TTC549 (cell line): ENCODE measurements around the gene CEP44.
"Not testable (repeated sequence)": the region's sequence is repeated elsewhere in the genome, so short reads cannot be mapped to it uniquely, and the experiment has no call there.

Experiments
- FAIRE-seq: peaks from 2 replicates; lab custom pipeline; 2012; peaks lifted over from hg19 to GRCh38; lab: Jason Lieb, UNC

The CEP44 gene

GRCh38 chr4:174279433-174280155 is 4.1 kb upstream of the CEP44 start:
- no peak for FAIRE-seq

GRCh38 chr4:174281182-174281737 is 2.5 kb upstream of the CEP44 start:
- FAIRE-seq = no peak

GRCh38 chr4:174281901-174282300 is 1.8 kb upstream of the CEP44 start:
- FAIRE-seq = peak; percentile 49

- peak; percentile 95 for FAIRE-seq
Observed at GRCh38 chr4:174282836-174283506, 740 bp upstream of the CEP44 start.

GRCh38 chr4:174284487-174284886 is 776 bp downstream of the CEP44 start:
- FAIRE-seq = no peak

GRCh38 chr4:174286870-174287269 is 3.2 kb downstream of the CEP44 start:
- FAIRE-seq = no peak

DNA sequence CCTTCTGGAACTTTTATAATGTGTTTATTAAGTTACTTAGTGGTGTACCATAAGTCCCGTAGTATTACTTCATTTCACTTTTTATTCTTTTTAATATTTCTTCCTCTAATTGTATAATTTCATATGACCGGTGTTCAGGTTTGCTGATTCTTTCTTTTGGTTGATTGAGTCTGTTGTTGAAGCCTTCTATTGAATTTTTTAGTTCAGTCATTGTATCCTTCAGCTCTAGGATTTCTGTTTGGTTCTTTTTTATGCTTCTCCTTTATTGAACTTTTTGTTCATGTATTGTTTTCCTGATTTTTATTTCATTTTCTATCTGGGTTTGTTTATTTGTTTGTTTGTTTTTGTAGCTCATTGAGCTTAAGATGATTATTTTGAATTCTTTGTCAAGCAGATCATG is 8.8 kb downstream of the CEP44 start:
- no peak for FAIRE-seq

DNA sequence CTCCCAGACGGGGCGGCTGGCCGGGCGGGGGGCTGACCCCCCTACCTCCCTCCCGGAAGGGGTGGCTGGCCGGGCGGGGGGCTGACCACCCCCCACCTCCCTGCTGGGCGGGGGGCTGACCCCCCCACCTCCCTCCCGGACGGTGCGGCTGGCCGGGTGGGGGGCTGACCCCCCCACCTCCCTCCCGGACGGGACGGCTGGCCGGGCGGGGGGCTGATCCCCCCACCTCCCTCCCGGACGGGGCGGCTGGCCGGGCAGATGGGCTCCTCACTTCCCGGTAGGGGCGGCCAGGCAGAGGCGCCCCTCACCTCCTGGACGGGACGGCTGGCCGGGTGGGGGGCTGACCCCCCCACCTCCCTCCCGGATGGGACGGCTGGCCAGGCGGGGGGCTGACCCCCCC is 10.9 kb downstream of the CEP44 start:
- not testable (repeated sequence) for FAIRE-seq

GRCh38 chr4:174295142-174295541 is 11.4 kb downstream of the CEP44 start:
- FAIRE-seq = not testable (repeated sequence)

- FAIRE-seq = no peak
Observed at GRCh38 chr4:174303687-174304086, 20.0 kb downstream of the CEP44 start.

DNA sequence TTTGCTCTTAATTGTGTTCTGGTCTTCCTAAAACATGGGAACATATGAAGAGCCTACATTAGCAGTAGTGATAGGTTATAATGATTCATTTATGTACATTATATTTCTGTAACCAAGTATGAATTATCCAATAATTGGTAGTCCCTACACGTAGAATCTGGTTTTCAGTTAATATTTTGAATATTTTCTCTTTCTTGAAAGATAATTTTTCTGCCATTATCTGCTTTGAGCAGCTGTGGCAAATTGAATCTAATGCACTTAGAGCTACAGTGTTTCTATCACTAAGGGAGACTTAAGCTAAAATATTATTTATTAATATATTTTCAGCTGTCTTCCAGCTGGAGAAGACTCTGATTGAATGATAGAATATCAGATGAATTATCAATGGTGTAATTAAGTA is 21.0 kb downstream of the CEP44 start:
- FAIRE-seq = no peak

DNA sequence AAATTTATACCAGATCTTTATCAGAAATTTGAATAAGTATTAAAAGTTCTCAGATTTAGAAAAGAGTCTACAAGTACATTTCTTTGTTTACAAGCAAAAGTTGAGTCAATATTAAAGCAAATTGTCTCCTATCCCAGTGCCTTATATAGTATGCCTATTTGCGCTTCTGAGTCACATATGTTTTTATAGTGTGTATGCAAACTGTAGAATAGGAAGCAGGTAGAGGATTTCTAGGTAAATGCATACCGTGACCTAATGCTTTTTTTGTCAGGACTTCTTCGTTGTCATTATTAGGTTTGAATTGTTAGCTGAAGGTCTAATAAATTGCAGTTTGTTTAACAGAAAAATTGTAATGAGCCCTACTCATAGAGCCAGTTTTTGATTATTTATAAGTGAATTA is 22.2 kb downstream of the CEP44 start:
- no peak for FAIRE-seq

DNA sequence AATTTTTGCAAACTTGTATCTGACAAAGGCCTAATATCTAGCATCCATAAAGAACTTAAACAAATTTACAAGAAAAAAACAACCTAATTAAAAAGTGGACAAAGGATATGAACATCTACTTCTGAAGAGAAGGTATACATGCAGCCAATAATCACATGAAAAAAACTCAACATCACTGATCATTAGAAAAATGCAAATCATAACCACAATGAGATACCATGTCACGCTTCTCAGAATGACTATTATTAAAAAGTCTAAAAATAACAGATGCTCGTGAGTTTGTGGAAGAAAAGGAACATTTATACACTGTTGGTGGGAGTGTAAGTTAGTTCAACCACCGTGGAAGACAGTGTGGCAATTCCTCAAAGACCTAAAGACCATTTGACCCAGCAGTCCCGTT is 24.0 kb downstream of the CEP44 start:
- FAIRE-seq = no peak

DNA sequence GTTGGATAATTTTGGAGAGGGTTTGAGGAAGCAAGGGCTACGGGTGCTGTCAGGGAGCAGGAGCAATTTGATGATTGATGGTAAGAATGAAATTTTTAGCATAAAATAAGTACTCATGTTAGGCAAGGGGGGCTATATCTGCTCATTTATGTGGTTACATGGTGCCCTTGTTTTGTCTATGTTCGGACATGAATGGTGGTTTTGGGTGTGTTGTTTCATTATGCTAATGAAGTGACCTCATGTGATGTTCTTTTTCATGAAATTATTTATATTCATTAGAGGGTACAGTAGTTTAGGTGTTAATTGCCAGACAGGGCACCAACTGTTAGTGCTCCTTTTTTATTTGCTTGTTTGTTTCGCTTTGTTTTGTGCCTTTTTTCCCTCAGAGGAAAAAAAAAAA is 29.3 kb downstream of the CEP44 start:
- no peak for FAIRE-seq

DNA sequence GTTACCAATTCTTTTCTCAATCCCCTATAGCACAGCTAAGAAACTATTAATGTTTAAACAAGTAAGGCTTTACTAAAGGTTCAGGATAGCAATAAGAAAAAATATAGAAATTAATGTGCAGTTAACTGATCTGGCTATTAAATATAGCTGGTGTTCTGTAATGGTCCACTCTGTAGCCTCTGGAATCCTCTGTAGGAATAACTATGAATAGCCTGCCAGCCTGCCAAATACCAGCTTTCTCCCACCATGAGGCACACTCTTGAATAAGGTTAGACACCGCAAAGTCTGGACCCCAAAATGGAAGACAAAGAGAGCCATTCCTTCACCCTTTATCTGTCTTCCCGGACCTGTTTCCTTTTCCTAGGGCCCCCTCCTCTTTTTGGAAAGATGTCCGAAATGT is 30.6 kb downstream of the CEP44 start:
- FAIRE-seq = no peak

- no peak for FAIRE-seq
Observed at GRCh38 chr4:174314770-174315169, 31.1 kb downstream of the CEP44 start.

DNA sequence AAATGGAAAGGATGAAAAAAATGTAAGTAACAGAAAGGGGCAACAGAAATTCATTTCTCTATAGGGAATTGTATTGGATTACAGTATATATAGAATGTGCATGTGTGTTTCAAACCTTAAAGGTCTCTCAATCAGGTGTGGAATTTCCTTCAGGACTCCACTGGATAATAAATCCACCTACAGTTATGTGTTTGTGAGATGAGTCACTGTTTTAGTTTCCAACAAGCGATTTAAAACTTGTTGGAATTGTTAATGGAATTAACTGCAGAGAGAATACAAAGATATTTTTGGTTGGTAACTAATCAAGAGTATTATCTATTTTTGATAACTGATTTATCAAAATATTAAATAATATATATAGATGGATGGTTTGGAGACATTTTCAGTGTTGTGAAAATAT is 32.8 kb downstream of the CEP44 start:
- peak; percentile 19 for FAIRE-seq

DNA sequence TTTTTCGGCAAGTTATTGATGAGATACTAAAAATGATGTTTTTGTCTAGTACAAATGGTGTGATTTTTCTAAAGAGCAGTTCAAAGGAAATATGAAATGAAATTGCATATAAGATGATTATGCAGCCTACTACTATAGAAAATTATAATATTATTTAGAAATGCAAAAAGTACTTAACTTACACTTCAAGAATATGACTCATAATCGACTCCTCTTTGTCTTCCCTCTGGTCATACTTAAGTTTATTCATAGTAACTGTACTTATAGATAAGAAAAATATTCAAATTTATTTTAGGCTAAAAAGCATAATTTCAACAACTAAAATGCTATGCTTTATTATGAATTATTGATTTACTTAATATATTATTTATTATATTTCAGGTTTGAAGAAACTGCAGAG is 33.2 kb downstream of the CEP44 start:
- no peak for FAIRE-seq

GRCh38 chr4:174317531-174317930 is 33.8 kb downstream of the CEP44 start:
- FAIRE-seq = no peak

DNA sequence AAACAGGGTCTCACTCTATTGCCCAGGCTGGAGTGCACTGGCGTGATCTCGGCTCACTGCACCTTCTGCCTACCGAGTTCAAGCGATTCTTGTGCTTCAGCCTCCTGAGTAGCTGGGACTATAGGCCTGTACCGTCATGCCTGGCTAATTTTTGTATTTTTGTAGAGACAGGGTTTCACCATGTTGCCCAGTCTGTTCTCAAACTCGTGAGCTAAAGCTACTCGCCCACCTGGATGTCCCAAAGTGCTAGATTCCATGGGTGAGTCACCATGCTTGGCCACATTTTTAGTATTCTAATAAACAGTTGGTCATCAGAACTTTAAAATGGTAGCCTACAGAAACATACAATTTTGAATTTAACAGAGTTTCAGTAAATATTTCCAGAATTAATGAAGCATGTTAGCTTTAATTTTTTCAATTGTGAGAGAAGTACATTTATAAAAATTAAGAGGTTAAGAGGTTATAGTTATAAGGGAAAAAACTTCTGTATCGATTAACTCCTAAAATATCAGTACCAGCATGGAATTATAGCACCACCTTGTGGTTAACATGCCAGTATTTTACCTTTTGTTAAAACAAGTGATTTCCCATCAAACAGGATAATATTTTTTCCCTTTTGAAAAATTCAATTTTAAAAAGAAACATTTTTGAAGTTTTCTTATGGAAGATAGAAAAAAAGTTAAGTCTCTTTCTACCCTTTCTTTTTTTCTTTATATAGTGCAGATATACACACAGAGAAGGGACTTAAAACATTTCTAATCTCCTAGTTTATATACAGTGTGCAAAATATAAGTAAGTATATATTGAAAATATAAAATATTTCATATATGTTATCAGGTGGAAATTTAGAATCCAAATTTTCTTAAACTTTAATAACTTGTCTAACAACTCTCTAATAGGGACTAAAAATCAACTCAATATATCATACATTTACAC is 35.4 kb downstream of the CEP44 start:
- FAIRE-seq = peak; percentile 98

- FAIRE-seq = no peak
Observed at GRCh38 chr4:174320494-174321199, 36.9 kb downstream of the CEP44 start.

- FAIRE-seq = no peak
Observed at GRCh38 chr4:174324236-174324635, 40.5 kb downstream of the CEP44 start.
